HG02623 (cell line): ENCODE measurements around the gene ANKRD62.
"Not testable (repeated sequence)": the region's sequence is repeated elsewhere in the genome, so short reads cannot be mapped to it uniquely, and the experiment has no call there.

Source experiments
- ATAC-seq: cut with Tn5 transposase; IDR thresholded peaks from one replicate; pipeline ENCODE4 v1.9.1; 2021; ENCODE audit warnings: moderate library complexity; ENCODE audit not compliant: unreplicated experiment

Gene ANKRD62

GRCh38 chr18:12092398-12093229 lies 1.0 kb upstream of the ANKRD62 start:
- no peak for ATAC-seq

GRCh38 chr18:12098374-12098773 lies 4.7 kb downstream of the ANKRD62 start:
- ATAC-seq, result no peak

- ATAC-seq, result no peak
Observed at GRCh38 chr18:12099160-12099559, 5.5 kb downstream of the ANKRD62 start.

GRCh38 chr18:12101266-12101665 lies 7.6 kb downstream of the ANKRD62 start:
- ATAC-seq, result no peak

- ATAC-seq, result no peak
Observed at GRCh38 chr18:12102136-12102842, 8.6 kb downstream of the ANKRD62 start.

GRCh38 chr18:12106471-12106870 lies 12.8 kb downstream of the ANKRD62 start:
- no peak for ATAC-seq

- no peak for ATAC-seq
Observed at GRCh38 chr18:12109836-12110235, 16.2 kb downstream of the ANKRD62 start.

GRCh38 chr18:12113999-12114646 lies 20.5 kb downstream of the ANKRD62 start:
- no peak for ATAC-seq

GRCh38 chr18:12119358-12119757 lies 25.7 kb downstream of the ANKRD62 start:
- ATAC-seq, result no peak

- ATAC-seq, result no peak
Observed at GRCh38 chr18:12121175-12122042, 27.8 kb downstream of the ANKRD62 start.

GRCh38 chr18:12122043-12122389 lies 28.4 kb downstream of the ANKRD62 start:
- ATAC-seq, result not testable (repeated sequence)

- not testable (repeated sequence) for ATAC-seq
Observed at GRCh38 chr18:12127647-12128046, 34.0 kb downstream of the ANKRD62 start.

GRCh38 chr18:12138831-12139230 lies 45.2 kb downstream of the ANKRD62 start:
- ATAC-seq, result not testable (repeated sequence)

GRCh38 chr18:12140866-12141265 lies 47.2 kb downstream of the ANKRD62 start:
- ATAC-seq, result not testable (repeated sequence)

GRCh38 chr18:12141778-12142177 lies 48.1 kb downstream of the ANKRD62 start:
- not testable (repeated sequence) for ATAC-seq

- ATAC-seq, result not testable (repeated sequence)
Observed at GRCh38 chr18:12149431-12149830, 55.8 kb downstream of the ANKRD62 start.

GRCh38 chr18:12154361-12154760 lies 60.7 kb downstream of the ANKRD62 start:
- ATAC-seq, result no peak

GRCh38 chr18:12155996-12156395 lies 62.4 kb downstream of the ANKRD62 start:
- ATAC-seq, result no peak

GRCh38 chr18:12159446-12159845 lies 65.8 kb downstream of the ANKRD62 start:
- no peak for ATAC-seq

- no peak for ATAC-seq
Observed at GRCh38 chr18:12162786-12163185, 69.1 kb downstream of the ANKRD62 start.
